ENCODE measurements around the gene UBAP2L. TPM values are rescaled to one million over a fixed set of nuclear protein-coding genes. Genes with fewer than 3 reads are reported as not detected.

UBAP2L gene
- total and polyA plus RNA-seq, 2 experiments from 2014 or later = 98.5 to 157 TPM

- H3K4me1 Mint-ChIP-seq = peaks cover 8% of the 10 kb centered on the region; the same call in 2 of the 3 replicates
- Histone ChIP-seq H3F3A (replicated peaks; ENCODE audit: low read depth) (peaks cover 36% of the 10 kb centered on the region), H3K79me2 (replicated peaks; ENCODE audit: insufficient read depth) (peaks cover 12% of the 10 kb centered on the region), H2AFZ (no peak overlapping the region), H3K4me2 (no peak overlapping the region), H3K27me3 (ENCODE audit: insufficient read depth) (no peaks in the 10 kb centered on the region), H3K4me1 (ENCODE audit: insufficient read depth) (no peaks in the 10 kb centered on the region; the same call in 1 of the 2 replicates), H3K9me2 (ENCODE audit: insufficient read depth) (no peaks in the 10 kb centered on the region), H4K20me1 (replicated peaks; ENCODE audit: insufficient read depth) (no peaks in the 10 kb centered on the region; the same call in 1 of the 2 replicates), H3K4me3 (no peak overlapping the region), H3K27ac (ENCODE audit: low read depth) (peak overlapping the region; percentile 97; the same call in 1 of the 2 replicates), H3K36me3 (ENCODE audit: insufficient read depth) (peaks cover 22% of the 10 kb centered on the region)
- ATAC-seq (no peak), DNase-seq (ENCODE audit: low spot score) (no peak)
- H3K27ac Mint-ChIP-seq = no peak overlapping the region
- H3K27me3 Mint-ChIP-seq (ENCODE audit: insufficient read depth, low read depth, poor library complexity) = peaks cover 13% of the 10 kb centered on the region
- TF ChIP-seq JUNB (IDR thresholded peaks at IDR 0.05; ENCODE audit: unreplicated experiment) (no peak), EZH2phosphoT487 (IDR thresholded peaks at IDR 0.05; ENCODE audit: unreplicated experiment) (no peak), POLR2AphosphoS5 (IDR thresholded peaks at IDR 0.05; ENCODE audit: low read depth) (no peak)
- TF ChIP-seq, protein P1, sequence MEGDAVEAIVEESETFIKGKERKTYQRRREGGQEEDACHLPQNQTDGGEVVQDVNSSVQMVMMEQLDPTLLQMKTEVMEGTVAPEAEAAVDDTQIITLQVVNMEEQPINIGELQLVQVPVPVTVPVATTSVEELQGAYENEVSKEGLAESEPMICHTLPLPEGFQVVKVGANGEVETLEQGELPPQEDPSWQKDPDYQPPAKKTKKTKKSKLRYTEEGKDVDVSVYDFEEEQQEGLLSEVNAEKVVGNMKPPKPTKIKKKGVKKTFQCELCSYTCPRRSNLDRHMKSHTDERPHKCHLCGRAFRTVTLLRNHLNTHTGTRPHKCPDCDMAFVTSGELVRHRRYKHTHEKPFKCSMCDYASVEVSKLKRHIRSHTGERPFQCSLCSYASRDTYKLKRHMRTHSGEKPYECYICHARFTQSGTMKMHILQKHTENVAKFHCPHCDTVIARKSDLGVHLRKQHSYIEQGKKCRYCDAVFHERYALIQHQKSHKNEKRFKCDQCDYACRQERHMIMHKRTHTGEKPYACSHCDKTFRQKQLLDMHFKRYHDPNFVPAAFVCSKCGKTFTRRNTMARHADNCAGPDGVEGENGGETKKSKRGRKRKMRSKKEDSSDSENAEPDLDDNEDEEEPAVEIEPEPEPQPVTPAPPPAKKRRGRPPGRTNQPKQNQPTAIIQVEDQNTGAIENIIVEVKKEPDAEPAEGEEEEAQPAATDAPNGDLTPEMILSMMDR (conservative IDR thresholded peaks at IDR 0.05; ENCODE audit: low read depth in 2 of 2) = no peak
- TF ChIP-seq, protein P2, sequence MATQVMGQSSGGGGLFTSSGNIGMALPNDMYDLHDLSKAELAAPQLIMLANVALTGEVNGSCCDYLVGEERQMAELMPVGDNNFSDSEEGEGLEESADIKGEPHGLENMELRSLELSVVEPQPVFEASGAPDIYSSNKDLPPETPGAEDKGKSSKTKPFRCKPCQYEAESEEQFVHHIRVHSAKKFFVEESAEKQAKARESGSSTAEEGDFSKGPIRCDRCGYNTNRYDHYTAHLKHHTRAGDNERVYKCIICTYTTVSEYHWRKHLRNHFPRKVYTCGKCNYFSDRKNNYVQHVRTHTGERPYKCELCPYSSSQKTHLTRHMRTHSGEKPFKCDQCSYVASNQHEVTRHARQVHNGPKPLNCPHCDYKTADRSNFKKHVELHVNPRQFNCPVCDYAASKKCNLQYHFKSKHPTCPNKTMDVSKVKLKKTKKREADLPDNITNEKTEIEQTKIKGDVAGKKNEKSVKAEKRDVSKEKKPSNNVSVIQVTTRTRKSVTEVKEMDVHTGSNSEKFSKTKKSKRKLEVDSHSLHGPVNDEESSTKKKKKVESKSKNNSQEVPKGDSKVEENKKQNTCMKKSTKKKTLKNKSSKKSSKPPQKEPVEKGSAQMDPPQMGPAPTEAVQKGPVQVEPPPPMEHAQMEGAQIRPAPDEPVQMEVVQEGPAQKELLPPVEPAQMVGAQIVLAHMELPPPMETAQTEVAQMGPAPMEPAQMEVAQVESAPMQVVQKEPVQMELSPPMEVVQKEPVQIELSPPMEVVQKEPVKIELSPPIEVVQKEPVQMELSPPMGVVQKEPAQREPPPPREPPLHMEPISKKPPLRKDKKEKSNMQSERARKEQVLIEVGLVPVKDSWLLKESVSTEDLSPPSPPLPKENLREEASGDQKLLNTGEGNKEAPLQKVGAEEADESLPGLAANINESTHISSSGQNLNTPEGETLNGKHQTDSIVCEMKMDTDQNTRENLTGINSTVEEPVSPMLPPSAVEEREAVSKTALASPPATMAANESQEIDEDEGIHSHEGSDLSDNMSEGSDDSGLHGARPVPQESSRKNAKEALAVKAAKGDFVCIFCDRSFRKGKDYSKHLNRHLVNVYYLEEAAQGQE (IDR thresholded peaks at IDR 0.05; ENCODE audit: unreplicated experiment) = no peak
- H3K36me3 Mint-ChIP-seq (ENCODE audit: low read depth) = peaks cover 57% of the 10 kb centered on the region
- H3K9me3 Mint-ChIP-seq = no peaks in the 10 kb centered on the region
- H3K4me3 Mint-ChIP-seq = peak overlapping the region; percentile 25; the same call in 2 of the 3 replicates
Observed at GRCh38 chr1:154270833-154271232, 50.1 kb downstream of the UBAP2L start.

GRCh38 chr1:154272217-154272998, 51.7 kb downstream of the UBAP2L start, which contains the start of gene HAX1:
HAX1 (plus strand) TSS chr1:154272629; CDS start chr1:154272724, 95 bp downstream.
- H3K9me3 Mint-ChIP-seq = no peaks in the 10 kb centered on the region
- H3K4me1 ChIP-seq (ENCODE audit: insufficient read depth) = no peaks in the 10 kb centered on the region; the same call in 1 of the 2 replicates
- H3K4me1 Mint-ChIP-seq = peaks cover 8% of the 10 kb centered on the region; the same call in 2 of the 3 replicates
- peak within 1 kb of the TSS; percentile 97 for H3K27ac ChIP-seq (ENCODE audit: low read depth)
- peaks cover 12% of the 10 kb centered on the region for H3K79me2 ChIP-seq (replicated peaks; ENCODE audit: insufficient read depth)
- no peaks in the 10 kb centered on the region; the same call in 1 of the 2 replicates for H4K20me1 ChIP-seq (replicated peaks; ENCODE audit: insufficient read depth)
- H3K4me2 ChIP-seq = peak within 1 kb of the TSS; percentile 93
- peaks cover 13% of the 10 kb centered on the region for H3K27me3 Mint-ChIP-seq (ENCODE audit: insufficient read depth, low read depth, poor library complexity)
- peaks cover 58% of the 10 kb centered on the region for H3K36me3 Mint-ChIP-seq (ENCODE audit: low read depth)
- H3K4me3 Mint-ChIP-seq = peak within 1 kb of the TSS; percentile 95
- H3K27ac Mint-ChIP-seq = peak within 1 kb of the TSS; percentile 98
- peak within 1 kb of the TSS; percentile 95 for H3K4me3 ChIP-seq
- DNase-seq (ENCODE audit: low spot score) (peak; percentile 95), ATAC-seq (peak; percentile 94)
- peaks cover 20% of the 10 kb centered on the region for H3K36me3 ChIP-seq (ENCODE audit: insufficient read depth)
- H3F3A ChIP-seq (replicated peaks; ENCODE audit: low read depth) = peaks cover 36% of the 10 kb centered on the region
- H3K9me2 ChIP-seq (ENCODE audit: insufficient read depth) = no peaks in the 10 kb centered on the region
- H2AFZ ChIP-seq = peak within 1 kb of the TSS; percentile 99
- no peaks in the 10 kb centered on the region for H3K27me3 ChIP-seq (ENCODE audit: insufficient read depth)
- TF ChIP-seq ZNF114 (CRISPR knock-in tag; IDR thresholded peaks at IDR 0.05) (no peak), EZH2phosphoT487 (IDR thresholded peaks at IDR 0.05; ENCODE audit: unreplicated experiment) (no peak), ZNF331 (CRISPR knock-in tag; IDR thresholded peaks at IDR 0.05; ENCODE audit: low read depth) (no peak)
- TF ChIP-seq, protein P2 (IDR thresholded peaks at IDR 0.05; ENCODE audit: unreplicated experiment) = no peak
- TF ChIP-seq, protein P1 (conservative IDR thresholded peaks at IDR 0.05; ENCODE audit: low read depth in 2 of 2) = peak; percentile 75 to 88

Data from GM23338 (cell line).